ENCODE data around the gene NID1.
"Not testable (repeated sequence)": the region's sequence is repeated elsewhere in the genome, so short reads cannot be mapped to it uniquely, and the experiment has no call there.

The NID1 gene

GRCh38 chr1:235999259-235999925, 65.5 kb downstream of the NID1 start:
- DNase-seq (ENCODE audit: low read depth in 2 of 2): peak; percentile 44 to 52

DNA sequence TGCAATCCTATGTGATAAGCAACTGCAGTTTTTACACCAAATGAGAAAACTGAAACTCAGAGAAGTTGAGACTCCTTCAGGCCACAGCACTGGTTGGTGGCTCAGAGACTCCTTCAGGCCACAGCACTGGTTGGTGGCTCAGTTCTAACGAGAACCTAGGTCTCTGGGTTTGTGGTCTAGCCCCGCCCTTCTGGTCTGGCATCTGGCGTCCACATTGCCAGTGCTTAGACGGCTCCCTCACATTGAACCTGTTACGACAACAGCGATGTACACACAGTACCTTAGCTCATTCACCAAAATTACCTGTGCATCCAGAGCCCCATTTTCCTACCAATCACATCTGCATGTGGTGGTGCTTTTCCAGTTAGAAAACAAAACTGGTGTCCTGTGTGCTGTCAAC, 66.1 kb downstream of the NID1 start:
- no peak for DNase-seq (ENCODE audit: low read depth in 2 of 2)

DNA sequence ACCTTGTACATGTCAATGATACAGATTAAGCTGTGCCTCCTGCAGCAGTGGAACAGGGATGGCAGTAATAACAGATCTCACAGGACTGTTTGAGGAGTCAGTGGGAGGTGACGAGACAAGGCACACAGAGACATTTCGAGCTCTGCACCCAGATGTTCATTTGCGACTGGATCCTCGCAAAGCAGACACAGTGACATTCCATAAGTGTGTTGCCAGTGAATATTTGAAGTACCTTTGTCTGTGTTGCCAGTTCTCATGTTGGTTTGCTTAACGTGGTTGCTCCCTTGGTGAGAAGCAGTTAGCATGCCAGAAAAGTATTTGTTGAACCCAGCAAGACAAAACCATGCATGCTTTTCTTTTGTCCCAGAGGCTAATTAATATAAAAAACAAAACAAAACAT, 67.0 kb downstream of the NID1 start:
- no peak for DNase-seq (ENCODE audit: low read depth in 2 of 2)

GRCh38 chr1:235997049-235997448, 67.8 kb downstream of the NID1 start:
- DNase-seq (ENCODE audit: low read depth in 2 of 2): no peak

DNA sequence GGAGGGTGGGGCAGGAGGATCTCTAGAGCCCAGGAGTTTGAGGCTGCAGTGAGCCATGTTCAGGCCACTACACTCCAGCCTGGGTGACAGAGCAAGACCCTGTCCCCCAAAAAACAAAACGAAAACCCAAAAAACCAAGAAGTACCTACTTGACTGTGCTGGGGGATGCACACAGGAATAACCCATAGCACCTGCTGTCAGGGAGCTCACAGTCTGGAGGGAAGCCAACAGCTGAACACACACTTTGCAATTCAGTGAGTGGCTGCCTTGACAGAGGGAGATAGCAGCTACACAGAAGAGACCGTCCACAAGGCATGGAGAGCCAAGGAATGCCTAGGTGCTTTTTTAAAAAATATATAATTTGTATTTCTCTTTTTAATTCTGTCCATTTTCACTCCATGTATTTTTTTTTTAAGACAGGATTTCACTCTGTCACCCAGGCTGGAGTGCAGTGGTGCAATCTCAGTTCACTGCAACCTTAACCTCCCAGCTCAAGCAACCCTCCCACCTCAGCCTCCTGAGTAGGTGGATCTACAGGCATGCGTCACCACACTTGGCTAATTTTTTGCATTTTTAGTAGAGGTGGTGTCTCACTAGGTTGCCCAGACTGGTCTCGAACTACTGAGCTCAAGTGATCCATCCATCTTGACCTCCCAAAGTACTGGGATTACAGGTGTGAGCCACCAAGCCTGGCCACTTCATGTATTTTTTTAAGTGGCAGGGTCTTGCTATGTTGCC, 68.7 kb downstream of the NID1 start:
- DNase-seq (ENCODE audit: low read depth in 2 of 2): no peak

DNA sequence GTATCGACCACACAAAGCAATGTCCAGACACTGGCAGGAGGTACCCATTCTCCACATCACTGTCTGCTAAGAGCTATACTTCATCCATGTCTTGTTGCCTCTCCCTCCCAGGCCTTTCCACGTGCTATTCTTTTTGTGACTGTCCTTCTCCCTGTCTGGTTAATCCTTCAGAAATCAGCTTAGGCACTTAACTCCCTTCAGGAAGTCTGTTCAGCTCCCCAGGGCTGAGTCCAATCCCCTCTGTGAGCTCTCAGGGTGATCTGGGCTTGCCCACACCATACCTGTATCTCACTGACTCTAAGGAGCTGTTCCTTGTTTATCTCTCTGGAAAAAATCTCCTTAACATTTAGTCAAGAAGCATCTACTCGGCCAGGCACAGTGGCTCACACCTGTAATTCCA, 69.4 kb downstream of the NID1 start:
- DNase-seq (ENCODE audit: low read depth in 2 of 2): no peak

DNA sequence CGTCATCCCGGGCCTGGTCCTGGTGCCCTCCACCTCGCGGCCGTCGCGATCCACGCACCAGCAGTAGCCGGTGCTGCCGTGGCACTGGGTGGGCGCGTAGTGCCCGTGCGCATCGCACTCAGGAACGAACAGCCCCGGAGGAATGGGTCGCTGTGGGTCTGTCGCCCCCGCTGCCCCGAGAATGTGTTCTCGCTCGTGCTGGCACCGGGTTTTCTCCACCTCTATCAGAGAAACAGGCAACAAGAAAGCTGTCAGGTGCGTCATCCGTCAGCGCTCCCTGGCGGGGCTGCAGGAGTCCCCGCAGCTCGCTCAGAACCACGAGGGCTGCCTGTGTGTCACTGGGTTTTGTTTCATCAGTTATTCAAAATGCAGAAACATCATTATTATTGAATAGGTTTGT, 71.2 kb downstream of the NID1 start:
- no peak for DNase-seq (ENCODE audit: low read depth in 2 of 2)

DNA sequence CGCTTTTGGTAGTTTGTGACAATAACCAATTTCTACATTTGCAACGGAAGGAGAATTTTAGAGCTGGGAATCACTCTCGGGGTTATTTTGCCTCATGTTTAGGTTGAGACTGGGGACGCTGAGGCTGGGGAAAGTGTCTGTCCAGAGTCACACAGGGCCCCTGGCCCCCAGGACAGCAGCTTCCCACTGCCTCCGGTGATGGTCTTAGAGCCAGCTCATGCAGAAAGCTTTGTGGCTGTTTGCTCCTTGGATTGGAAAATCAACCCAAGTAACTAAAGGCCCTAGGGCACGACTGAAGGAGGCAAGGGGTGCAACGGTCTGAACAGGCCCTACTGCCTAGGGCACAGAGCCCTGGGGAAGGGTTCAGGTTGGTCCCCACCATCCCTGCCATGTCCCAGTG, 72.0 kb downstream of the NID1 start:
- DNase-seq (ENCODE audit: low read depth in 2 of 2): no peak

- DNase-seq (ENCODE audit: low read depth in 2 of 2): no peak
These were observed 72.5 kb downstream of the NID1 start for GRCh38 chr1:235992346-235992745.

- DNase-seq (ENCODE audit: low read depth in 2 of 2): no peak
These were observed 74.5 kb downstream of the NID1 start for GRCh38 chr1:235990330-235990795.

- DNase-seq (ENCODE audit: low read depth in 2 of 2): no peak
These were observed 75.8 kb downstream of the NID1 start for GRCh38 chr1:235989105-235989504.

DNA sequence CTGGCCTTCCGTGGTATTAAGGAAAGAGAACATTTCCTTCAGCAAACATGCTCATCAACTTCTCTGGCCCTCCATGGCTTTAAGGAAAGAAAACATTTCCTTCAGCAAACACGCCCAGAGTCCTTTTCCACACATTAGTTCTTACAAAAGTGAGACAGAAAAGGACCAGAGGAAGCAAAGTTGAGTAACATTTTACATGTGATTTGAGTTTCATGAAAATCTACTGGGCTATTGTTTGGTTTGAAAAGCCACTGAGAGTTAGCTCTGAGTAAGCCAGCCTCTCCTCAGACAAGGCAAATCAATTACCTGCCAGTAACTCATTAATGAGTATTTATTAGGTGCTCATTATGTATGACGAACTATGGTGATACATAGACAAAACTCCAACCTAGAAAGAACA, 78.0 kb downstream of the NID1 start:
- no peak for DNase-seq (ENCODE audit: low read depth in 2 of 2)

- DNase-seq (ENCODE audit: low read depth in 2 of 2): no peak
These were observed 80.7 kb downstream of the NID1 start for GRCh38 chr1:235984041-235984825.

DNA sequence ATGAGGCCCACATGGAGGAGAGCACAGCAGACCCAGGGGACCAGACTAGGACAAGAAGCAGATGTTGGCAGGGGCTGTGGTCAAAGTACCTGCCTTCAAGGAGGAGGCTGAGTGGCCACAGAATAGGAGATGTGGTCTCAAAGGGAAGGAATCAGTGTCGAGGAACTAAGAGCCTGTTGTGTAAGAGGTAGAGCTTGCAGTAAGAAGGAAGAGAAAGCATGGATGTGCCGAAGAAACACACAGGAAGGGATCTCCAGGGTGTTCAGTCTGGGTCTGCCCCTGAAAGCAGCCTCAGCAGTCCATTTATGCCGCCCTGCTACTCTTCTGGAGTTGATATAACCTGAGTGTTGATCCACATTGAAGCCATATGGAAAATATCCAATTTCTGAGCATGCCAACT, 83.9 kb downstream of the NID1 start:
- no peak for DNase-seq (ENCODE audit: low read depth in 2 of 2)

- DNase-seq (ENCODE audit: low read depth in 2 of 2): no peak
These were observed 85.1 kb downstream of the NID1 start for GRCh38 chr1:235979716-235980333.

DNA sequence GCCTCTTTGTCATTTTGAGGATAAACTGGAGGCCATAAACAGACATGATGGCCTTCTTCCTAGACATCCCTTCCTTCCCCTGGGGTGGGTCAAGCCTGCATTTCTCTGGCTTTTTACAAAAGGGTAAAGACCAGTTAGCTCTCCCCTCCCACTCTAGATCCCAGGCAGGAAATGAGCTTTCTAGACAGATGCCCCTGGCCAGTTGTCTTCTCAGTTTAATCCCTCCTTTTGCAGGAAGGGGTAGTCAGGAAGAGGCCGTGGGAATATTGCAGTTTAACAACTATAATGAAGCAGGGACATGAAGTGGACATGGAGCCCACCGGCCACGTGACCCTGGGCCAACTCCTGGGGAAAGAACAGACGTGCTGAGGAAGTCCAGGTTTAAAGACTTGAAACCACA, 85.7 kb downstream of the NID1 start:
- no peak for DNase-seq (ENCODE audit: low read depth in 2 of 2)

- no peak for DNase-seq (ENCODE audit: low read depth in 2 of 2)
These were observed 88.4 kb downstream of the NID1 start for GRCh38 chr1:235976490-235976889.

- no peak for DNase-seq (ENCODE audit: low read depth in 2 of 2)
These were observed 90.3 kb downstream of the NID1 start for GRCh38 chr1:235974616-235975015.

DNA sequence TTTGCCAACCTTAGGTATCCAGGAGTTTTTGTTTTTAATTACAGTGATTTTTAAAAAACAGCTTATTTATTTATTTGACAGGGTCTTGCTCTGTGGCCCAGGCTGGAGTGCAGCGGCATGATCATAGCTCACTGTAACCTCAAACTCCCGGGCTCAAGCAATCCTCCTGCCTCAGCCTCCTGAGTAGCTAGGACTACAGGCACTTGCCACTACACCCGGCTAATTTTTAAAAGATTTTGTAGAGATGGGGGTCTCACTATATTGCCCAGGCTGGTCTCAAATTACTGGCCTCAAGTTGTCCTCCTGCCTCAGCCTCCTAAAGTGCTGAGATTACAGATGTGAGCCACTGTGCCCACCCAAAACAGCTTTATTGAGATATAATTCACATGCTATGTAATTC, 92.2 kb downstream of the NID1 start:
- not testable (repeated sequence) for DNase-seq (ENCODE audit: low read depth in 2 of 2)

DNA sequence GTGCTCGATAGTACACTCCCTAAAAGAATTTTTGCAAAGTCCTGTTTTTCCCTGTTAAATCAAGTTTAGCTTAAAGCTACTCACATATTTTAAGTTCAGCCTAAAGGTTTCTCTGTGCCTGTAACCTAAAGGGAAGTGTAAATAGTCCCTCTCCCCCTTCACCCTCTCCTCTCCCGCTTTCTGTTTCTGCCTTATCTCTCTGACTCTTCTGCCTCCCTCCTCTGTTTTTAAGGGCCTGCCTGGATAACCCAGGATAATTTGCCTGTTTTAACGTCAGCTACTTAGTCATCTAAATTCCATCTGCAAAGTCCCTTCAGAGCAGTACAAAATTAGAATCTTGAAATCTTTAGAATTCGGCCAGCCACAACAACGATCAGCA, 92.6 kb downstream of the NID1 start:
- no peak for DNase-seq (ENCODE audit: low read depth in 2 of 2)

DNA sequence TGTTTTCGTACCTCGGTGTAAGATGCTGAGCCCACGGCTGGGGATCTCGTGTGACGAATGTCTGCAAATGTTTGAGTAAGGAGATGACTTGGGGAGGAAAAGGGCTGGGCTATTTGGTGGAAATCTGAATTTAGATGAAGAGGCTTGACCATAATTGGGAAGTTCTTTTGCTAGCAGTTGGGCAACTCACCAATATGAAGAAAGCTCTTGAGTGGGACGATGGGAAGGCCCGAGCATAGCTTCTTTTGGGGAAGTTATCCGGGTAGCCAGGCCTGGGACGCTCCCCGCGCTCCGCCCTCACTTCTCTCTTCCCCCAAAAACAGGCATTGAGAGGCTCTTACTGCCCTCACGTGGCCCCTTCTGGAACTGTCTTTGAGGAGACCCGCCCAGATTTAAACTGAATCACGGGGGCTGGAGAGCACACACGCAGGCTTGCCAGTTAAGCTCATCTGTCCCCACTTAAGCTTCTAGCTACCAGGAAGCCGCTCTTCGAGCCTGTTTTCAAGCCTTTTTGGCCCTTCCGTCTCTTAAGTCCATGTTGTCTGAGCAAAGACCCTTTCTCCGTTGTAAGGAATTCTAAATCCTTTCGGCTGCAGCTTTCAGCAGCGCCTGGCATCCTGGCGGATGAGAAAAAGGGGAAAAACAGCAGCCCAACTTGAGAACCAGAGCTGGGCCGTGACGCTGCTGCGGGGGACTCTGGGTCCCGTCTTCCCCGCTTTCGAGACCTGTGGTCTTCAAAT, 93.1 kb downstream of the NID1 start:
- peak; percentile 76 to 88 for DNase-seq (ENCODE audit: low read depth in 2 of 2)

DNA sequence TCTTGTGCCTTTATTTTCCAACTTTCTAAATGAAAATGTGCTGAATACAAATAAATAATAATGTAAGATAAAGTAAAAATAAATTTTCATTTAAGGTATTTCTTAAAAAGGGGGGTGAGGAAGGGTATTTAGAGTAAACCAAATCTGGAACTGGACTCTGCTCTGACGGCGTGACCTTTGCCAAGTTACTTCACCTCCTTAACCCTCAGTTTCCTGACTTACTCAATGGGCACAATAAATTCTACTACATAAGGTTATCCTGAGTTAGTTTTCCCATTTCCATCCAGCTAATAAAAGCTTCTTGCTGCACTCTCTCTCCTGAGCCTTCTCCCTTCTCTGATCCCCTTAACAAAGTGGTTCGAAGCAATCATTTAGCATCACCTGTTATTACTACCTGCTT, 93.9 kb downstream of the NID1 start:
- DNase-seq (ENCODE audit: low read depth in 2 of 2): no peak

Data from stimulated activated CD4-positive, alpha-beta T cell treated with anti-CD3 and anti-CD28 coated beads, Interleukin-1b, Interleukin-23, amount 100 ng/mL, for 4 hours (primary cell).